SJSA1 (cell line): ENCODE results near the gene PNPO. TPM values are rescaled to one million over a fixed set of nuclear protein-coding genes. Genes with fewer than 3 reads are reported as not detected.

Source experiments
- DNase-seq, 2 experiments: peaks; one replicate each; pipeline ENCODE4 v3.0.0-alpha.2; 2015 to 2020; ENCODE audit warnings: low spot score in 2 of 2, low read depth in 1 of 2
- H3K27ac ChIP-seq: fragments of 250-450 bp; sonication (Bioruptor Pico); 2 replicates; pipeline ENCODE4 v1.5.1; 2020; ENCODE audit warnings: mild to moderate bottlenecking, moderate library complexity
- H3K27me3 ChIP-seq: fragments of 250-450 bp; sonication (Bioruptor Pico); replicated peaks from 2 replicates; pipeline ENCODE4 v1.5.1; 2020; ENCODE audit warnings: mild to moderate bottlenecking, moderate library complexity
- H3K36me3 ChIP-seq: fragments of 250-450 bp; sonication (Bioruptor Pico); 2 replicates; pipeline ENCODE4 v1.5.1; 2020; ENCODE audit warnings: mild to moderate bottlenecking
- H3K4me1 ChIP-seq: fragments of 250-450 bp; sonication (Bioruptor Pico); replicated peaks from 2 replicates; pipeline ENCODE4 v1.6.1; 2021; ENCODE audit warnings: mild to moderate bottlenecking
- H3K4me3 ChIP-seq: fragments of 250-450 bp; sonication (Bioruptor Pico); 2 replicates; pipeline ENCODE4 v1.5.1; 2020; ENCODE audit warnings: mild to moderate bottlenecking
- H3K9me3 ChIP-seq: fragments of 250-450 bp; sonication (Bioruptor Pico); replicated peaks from 2 replicates; pipeline ENCODE4 v1.5.1; 2020; ENCODE audit warnings: mild to moderate bottlenecking
- total RNA-seq: library from RNA; depleted of rRNA; stranded (reverse); fragments of >200 nt; shearing (Covaris generic); gene quantifications from 2 replicates; pipeline ENCODE4 v1.2.3, GENCODE V29; 2014; rRNA removed

PNPO gene
- 34.3 and 94.6 TPM in 2 replicates for total RNA-seq

DNA sequence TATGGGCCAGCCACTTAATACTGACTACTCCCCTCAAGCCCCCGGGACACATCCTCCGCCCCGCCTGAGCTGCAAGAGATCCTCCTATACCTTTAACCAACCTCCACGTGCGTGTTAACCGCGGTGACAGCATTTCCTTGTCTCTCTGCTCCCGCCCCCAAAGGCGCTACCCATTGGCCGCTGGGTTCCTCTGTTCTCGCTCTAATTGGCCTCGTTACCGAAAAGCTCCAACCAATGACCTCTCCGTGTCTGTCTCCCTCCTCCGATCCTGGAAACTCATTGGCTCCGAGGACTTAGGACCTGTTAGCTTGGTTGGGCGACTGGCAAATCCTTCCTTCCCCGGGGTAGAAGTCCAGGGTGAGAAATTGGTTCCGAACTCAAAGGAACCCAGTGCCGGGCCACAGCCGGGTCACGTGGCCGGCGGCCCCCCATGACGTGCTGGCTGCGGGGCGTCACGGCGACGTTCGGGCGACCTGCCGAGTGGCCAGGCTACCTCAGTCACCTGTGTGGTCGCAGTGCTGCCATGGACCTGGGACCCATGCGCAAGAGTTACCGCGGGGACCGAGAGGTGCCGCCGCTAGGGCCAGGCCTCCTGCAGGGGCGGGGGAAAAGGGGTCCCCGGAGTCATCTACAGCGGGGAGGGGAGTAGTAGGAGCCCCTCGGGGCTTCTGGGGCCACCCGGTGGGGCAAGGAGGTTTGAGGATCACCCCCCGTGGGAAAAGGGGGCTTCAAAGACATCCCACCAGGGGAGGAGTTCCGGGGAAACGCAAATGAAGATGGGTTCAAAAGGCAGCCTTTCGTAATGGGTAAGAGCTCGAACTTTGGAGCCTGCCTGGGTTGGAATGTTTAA is at the start of gene PNPO:
PNPO (plus strand) TSS at position 326 of the 850 bp plus-strand sequence; CDS start at position 431, 105 bp downstream.
- H3K36me3 ChIP-seq = peaks cover 9% of the 10 kb centered on the region
- H3K4me3 ChIP-seq = peak within 1 kb of the TSS; percentile 60
- peak; percentile 95 to 98 for DNase-seq
- H3K4me1 ChIP-seq = peaks cover 20% of the 10 kb centered on the region
- H3K27me3 ChIP-seq = no peaks in the 10 kb centered on the region
- H3K27ac ChIP-seq = peak within 1 kb of the TSS; percentile 39
- H3K9me3 ChIP-seq = no peaks in the 10 kb centered on the region

DNA sequence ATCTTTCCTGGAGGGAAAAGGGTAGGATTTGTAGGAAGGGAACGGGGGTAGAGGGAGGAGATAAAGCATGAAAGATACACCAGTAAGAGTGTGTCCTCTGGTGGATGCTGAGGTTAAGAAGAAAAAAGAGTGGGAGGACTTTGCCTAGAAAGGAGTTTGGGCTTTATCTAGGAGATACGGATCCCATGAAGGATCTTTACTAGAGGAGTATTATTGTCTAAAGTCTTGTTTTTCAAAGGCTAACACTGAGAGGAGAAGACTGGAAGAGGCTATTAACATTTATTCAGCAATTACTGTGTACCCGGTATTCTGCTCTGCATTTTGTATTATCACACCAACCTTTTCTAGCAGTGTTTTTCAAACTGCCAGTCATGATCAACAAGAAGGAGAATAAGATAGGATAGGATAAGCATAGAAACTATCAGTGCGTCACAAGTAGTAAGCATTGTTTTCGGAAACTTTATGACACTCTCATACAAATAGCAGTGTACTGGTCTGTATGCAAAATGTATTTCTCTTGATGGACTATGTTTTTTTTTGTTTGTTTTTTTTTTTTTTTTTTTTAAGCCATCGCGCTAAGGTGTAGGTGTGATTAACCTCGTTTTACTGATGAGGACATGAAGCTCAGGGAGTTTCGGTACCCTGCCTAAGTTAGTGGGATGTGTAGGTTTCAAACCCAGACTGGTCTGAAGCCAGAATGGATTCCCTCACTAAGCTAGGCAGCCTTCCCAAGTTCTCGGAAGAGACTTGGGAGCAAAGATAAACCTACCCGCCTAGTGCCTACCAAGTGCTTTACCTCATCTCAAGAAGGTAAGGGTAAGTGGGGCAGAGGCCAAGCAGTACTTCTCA is 46.6 kb upstream of the PNPO start:
- Histone ChIP-seq H3K4me3 (peak overlapping the region; percentile 82), H3K4me1 (peaks cover 12% of the 10 kb centered on the region), H3K36me3 (peaks cover 16% of the 10 kb centered on the region), H3K27me3 (no peaks in the 10 kb centered on the region), H3K27ac (peak overlapping the region; percentile 32), H3K9me3 (no peaks in the 10 kb centered on the region)
- peak in 1 of 2 experiments; percentile 13 for DNase-seq

DNA sequence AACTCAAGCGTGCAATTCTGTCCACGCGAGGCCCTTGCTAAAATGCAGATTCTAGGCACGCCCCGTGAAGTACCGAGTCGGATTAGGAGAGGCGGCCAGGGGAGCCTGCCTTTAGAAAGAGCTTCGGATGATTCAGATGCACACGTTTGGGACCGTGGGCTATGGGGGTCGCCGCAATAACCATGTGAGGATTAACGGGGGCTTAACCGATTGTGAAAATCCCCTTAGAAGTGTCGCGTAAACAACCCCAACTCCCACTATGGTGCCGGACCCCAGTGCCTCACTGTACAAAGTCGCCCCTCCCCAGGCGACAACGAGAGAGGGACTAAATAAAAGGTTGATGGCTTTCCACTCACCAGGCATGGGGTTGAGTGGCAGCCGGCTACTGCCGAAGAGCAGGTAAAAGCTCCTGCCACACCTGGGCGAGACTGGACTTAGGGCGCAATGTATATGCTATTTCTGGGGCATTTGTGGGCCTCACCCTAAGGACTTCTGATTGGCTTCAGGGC is 46.0 kb upstream of the PNPO start:
- Histone ChIP-seq H3K36me3 (peaks cover 16% of the 10 kb centered on the region), H3K4me1 (peaks cover 12% of the 10 kb centered on the region), H3K27ac (peak overlapping the region; percentile 32), H3K9me3 (no peaks in the 10 kb centered on the region), H3K4me3 (peak overlapping the region; percentile 82), H3K27me3 (no peaks in the 10 kb centered on the region)
- DNase-seq = peak in 1 of 2 experiments; percentile 60

DNA sequence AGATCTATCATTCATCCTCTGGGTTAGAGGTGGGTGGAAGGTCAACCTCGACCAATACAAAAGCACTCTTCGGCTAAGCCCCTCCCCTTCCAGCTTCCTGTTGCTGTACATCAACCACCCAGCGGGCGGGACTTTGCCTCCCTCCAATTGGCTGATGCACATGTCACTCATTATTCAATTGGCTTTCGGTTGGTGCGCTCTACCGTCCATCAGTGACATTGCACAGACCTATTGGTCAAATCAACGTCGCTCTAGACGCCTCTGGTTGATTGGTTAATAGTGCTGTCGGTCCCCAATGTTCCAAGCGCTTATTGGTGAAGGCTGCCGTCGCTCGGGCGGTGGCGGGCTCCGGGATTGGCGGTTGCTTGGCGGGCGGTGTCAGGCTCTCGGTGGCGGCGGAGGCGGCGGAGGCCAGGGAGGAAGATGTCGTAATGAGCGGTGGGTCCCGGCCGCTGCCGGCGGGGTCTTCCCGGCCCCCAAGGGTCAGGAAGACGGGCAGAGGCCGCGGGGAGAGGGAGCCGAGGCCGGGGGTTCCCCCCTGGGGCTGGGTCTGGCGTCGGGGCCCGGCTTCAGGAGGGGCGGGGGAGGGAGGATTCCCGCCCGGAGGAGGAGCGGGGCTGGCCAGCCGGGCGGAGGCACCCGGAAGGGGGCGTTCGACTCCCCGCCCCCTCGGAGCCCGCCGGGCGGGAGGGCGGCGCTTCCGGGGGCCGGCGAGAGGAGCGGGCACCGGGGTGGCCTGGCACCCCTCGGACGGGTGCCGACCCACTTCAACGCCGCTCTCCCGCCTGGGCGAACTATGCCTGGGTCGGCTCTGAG is 45.3 kb upstream of the PNPO start, which contains the start of gene SP2:
SP2 (plus strand) TSS at position 381 of the 816 bp plus-strand sequence; CDS start at position 432, 51 bp downstream.
- peaks cover 12% of the 10 kb centered on the region for H3K4me1 ChIP-seq
- H3K36me3 ChIP-seq = peaks cover 18% of the 10 kb centered on the region
- H3K27ac ChIP-seq = peak within 1 kb of the TSS; percentile 99

DNA sequence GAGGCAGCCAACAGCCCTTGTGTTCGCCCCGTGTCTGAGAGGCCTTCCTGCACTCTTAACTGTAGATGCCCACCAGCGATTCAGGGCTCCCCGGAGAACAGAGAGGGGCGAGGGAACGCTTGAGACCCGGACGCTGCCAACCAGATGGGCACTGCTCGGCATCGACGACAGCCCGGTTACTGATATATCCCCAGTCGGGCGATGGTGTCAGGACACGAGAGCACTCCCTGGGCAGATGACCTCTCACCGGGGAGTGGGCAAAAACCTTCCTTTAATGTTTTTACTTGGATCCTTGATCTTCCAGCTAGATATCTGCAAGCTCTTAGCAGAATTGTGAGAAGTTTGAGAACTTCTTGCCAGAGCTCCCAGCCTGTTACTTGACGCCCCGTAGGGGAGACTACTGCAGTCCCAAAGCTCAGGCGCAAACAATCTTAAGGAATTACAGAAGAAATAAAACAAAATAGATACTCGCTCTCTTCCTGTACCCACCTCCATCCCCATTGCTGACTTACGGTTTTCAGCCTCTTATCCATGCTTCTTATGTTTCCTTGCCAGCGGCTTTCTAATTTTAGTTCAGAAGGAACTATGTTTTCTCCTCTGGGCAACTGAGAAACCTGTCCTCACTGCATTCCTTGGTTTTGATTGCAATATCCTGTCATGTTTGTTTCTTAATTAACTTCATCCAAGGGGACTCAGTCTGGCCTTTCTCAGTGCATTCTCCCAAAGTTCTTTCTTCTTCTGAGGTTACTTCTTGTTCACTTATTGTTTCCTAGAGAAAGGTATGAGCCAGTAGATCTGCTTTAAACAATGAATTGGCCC is 44.5 kb upstream of the PNPO start:
- Histone ChIP-seq H3K9me3 (no peaks in the 10 kb centered on the region), H3K4me3 (peak overlapping the region; percentile 82), H3K36me3 (peaks cover 18% of the 10 kb centered on the region), H3K27ac (peak overlapping the region; percentile 99), H3K4me1 (peaks cover 12% of the 10 kb centered on the region), H3K27me3 (no peaks in the 10 kb centered on the region)
- no peak for DNase-seq

More for the DNA sequence above, 45.3 kb upstream of the PNPO start, which contains the start of gene SP2:
- Histone ChIP-seq H3K27me3 (no peaks in the 10 kb centered on the region), H3K4me3 (peak within 1 kb of the TSS; percentile 82), H3K9me3 (no peaks in the 10 kb centered on the region)
- DNase-seq = peak; percentile 100

DNA sequence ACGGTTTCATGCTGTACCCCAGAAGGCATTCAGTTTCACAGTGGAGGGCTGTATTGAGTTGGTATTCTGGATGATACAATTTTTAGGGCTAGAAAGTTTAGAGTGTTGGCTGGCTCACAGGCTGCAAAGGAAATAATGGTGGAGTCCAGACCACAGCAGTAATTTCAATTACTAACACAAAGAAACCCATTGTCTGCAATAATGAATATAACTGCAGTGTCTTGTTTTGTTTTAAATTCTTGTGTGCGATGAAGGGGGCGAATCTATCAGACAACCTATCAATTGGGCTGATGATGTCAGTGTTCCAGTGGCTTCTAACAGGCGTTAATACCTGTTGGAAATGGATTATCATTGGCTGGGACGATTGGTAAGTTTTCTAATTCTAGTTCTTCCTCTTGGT is 43.8 kb upstream of the PNPO start:
- Histone ChIP-seq H3K36me3 (peaks cover 21% of the 10 kb centered on the region), H3K4me1 (peaks cover 12% of the 10 kb centered on the region), H3K27ac (peak overlapping the region; percentile 99; the same call in 1 of the 2 replicates), H3K27me3 (no peaks in the 10 kb centered on the region), H3K9me3 (no peaks in the 10 kb centered on the region), H3K4me3 (peak overlapping the region; percentile 82)
- no peak for DNase-seq

DNA sequence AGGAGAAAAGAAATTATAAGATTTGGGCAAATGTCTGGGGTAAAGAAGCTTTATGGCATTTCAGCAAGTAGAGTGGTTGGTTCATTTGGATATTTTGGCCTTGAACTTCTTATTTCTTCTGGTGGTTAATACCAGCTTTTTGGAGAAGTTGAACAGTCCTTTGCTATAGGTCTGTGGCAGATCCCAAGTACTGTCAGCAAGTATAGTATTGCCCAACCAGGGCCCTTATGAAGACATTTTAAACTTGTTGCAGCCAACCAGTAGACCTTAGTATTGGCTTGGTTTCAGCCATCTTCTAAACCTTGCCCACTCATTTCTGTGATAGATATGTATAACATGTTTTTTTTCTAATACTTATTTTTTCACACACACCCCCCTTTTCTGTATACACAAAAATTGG is 43.1 kb upstream of the PNPO start:
- peaks cover 23% of the 10 kb centered on the region for H3K36me3 ChIP-seq
- no peaks in the 10 kb centered on the region for H3K27me3 ChIP-seq
- no peaks in the 10 kb centered on the region for H3K9me3 ChIP-seq
- no peak overlapping the region for H3K4me3 ChIP-seq
- H3K27ac ChIP-seq = no peak overlapping the region
- H3K4me1 ChIP-seq = peaks cover 12% of the 10 kb centered on the region
- DNase-seq = no peak

DNA sequence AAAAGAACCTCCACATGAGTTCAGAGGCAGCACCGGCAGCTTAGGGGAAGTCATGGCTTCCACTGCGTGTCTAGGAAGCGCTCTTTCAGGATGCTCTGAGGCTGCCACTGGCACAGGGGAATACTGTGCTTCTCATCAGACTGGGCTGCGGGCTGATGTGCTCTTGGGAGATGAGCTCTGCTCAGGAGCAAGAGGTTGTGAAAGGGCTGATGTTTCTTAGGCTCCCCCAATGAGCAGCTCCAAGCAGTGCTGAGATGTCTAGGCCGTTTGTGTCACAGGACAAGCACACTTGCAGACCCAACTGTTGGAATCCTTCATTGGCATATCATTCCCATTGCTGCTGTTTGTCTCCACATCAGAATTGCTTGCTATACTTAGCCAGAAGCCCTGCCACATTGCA is 41.7 kb upstream of the PNPO start:
- H3K9me3 ChIP-seq = no peaks in the 10 kb centered on the region
- no peak overlapping the region for H3K4me3 ChIP-seq
- peaks cover 23% of the 10 kb centered on the region for H3K36me3 ChIP-seq
- DNase-seq = no peak
- H3K27ac ChIP-seq = no peak overlapping the region
- no peaks in the 10 kb centered on the region for H3K27me3 ChIP-seq
- peaks cover 11% of the 10 kb centered on the region for H3K4me1 ChIP-seq

DNA sequence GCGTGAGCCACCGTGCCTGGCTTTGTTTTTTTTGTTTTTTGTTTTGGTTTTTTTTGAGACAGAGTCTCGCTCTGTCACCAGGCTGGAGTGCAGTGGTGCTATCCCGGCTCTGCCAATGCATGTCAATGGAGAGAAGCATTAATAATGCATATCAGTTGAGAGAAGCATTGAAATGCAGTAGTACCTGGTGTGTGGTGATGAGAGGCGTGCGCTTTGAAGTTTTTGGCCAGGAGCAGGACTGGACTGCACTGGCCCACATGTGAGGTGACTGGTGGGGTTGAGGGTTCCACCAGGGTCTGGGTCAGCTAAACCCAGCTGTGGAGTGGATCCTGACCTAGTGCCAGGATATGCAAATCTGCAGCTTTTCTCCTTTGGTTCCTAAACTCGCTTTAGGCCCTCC is 39.9 kb upstream of the PNPO start:
- Histone ChIP-seq H3K27ac (no peak overlapping the region), H3K27me3 (no peaks in the 10 kb centered on the region)
- DNase-seq = no peak

DNA sequence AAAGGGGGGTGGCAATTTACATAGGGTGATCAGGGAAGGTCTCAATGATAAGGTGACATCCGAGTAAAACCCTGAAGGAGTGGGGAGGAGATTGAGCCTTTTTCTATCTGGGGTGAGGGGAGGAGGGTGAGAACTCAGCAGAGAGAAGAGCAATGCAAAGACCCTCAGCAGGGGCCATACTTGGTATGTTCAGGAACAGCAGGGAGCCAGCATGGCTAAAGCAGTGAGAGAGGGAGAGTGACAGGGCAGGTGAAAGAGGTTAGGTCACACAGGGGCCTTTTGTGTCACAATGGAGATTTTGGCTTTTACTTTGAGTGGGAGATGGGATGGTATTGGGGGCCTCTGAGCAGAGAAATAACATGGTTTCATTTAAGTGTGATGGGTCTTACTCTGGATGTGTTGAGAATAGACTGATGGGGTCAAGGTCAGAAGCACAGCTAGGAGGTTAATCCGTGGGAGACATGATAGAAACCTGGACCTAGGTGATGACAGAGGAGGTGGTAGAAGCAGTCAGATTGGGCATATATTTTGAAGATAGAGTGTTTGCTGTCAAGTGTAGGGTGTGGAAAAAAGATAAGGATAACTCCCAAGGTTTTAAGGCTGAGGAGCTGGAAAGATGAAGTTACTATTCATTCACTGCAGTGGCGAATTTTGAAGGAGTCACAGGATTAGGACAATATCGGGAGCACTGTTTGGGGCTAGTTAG is 39.2 kb upstream of the PNPO start:
- DNase-seq = no peak
- Histone ChIP-seq H3K27me3 (no peaks in the 10 kb centered on the region), H3K9me3 (no peaks in the 10 kb centered on the region), H3K36me3 (peaks cover 16% of the 10 kb centered on the region), H3K27ac (no peak overlapping the region), H3K4me1 (peaks cover 11% of the 10 kb centered on the region), H3K4me3 (no peak overlapping the region)

More for the DNA sequence above, 39.9 kb upstream of the PNPO start:
- Histone ChIP-seq H3K9me3 (no peaks in the 10 kb centered on the region), H3K4me3 (no peak overlapping the region), H3K36me3 (peaks cover 19% of the 10 kb centered on the region), H3K4me1 (peaks cover 14% of the 10 kb centered on the region)

DNA sequence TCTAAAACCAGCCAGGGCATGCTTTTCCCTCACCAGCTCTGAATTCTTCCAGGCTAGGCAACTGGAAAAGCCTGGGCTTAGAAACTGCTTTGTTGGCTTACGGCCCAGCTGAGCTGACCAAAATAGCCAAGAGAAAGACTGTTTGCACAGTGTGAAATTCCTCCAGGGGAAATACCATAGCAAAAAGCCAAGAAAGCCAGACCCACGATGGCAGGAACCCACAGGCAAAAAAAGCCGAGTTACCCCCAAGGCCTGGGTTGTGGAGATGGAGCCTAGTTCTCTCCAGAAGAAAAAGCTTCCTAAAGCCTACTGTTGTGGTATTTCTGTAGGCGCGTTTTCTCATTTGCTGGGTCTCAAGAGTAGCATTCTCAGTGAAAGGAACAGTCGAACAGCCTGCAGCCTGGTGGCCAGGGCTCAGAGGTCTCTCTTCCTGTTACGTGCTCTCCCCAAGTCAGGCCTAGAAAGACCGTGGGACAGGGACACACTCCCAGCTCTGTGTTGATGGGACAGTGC is 36.1 kb upstream of the PNPO start:
- peak in 1 of 2 experiments; percentile 45 for DNase-seq
- no peaks in the 10 kb centered on the region for H3K27me3 ChIP-seq
- H3K4me3 ChIP-seq = no peak overlapping the region
- no peaks in the 10 kb centered on the region for H3K9me3 ChIP-seq
- H3K36me3 ChIP-seq = peaks cover 12% of the 10 kb centered on the region
- peaks cover 5% of the 10 kb centered on the region; the same call in 1 of the 2 replicates for H3K4me1 ChIP-seq
- no peak overlapping the region for H3K27ac ChIP-seq
